Neural cell (in vitro differentiated cells): ENCODE measurements around the gene PHACTR1. TPM values are rescaled to one million over a fixed set of nuclear protein-coding genes. Genes with fewer than 3 reads are reported as not detected.

Source experiments
- H2AFZ ChIP-seq: fragments of 200-600, 300-800 bp; sonication (generic), shearing (Covaris generic); 2 replicates; pipeline ENCODE4 v1.6.0; 2014; ENCODE audit warnings: low read depth, mild to moderate bottlenecking, antibody characterized with exemption, low read length, moderate library complexity
- H3F3A ChIP-seq: fragments of 200-600 bp; shearing (Covaris generic); 2 replicates; pipeline ENCODE4 v1.6.1; 2016; ENCODE audit warnings: mild to moderate bottlenecking, moderate library complexity, mixed read lengths, antibody characterized with exemption, low read length; ENCODE audit not compliant: insufficient read depth, poor library complexity, severe bottlenecking
- H3K27ac ChIP-seq: fragments of 200-600, 300-800 bp; sonication (generic), shearing (Covaris generic); 2 replicates; pipeline ENCODE4 v1.5.1; 2014; ENCODE audit warnings: mild to moderate bottlenecking, low read length, moderate library complexity
- H3K27me3 ChIP-seq: fragments of 300-800, 200-600 bp; sonication (generic), shearing (Covaris generic); 2 replicates; pipeline ENCODE4 v1.6.0; 2014; ENCODE audit warnings: mild to moderate bottlenecking, low read depth, low read length, moderate library complexity; ENCODE audit not compliant: insufficient read depth
- H3K36me3 ChIP-seq: fragments of 300-800, 200-600 bp; sonication (generic), shearing (Covaris generic); 2 replicates; pipeline ENCODE4 v1.5.1; 2014; ENCODE audit warnings: mild to moderate bottlenecking, antibody characterized with exemption, low read length, moderate library complexity; ENCODE audit not compliant: insufficient read depth
- H3K4me2 ChIP-seq: fragments of 300-800, 200-600 bp; sonication (generic), shearing (Covaris generic); 2 replicates; pipeline ENCODE4 v1.6.0; 2014; ENCODE audit warnings: mild to moderate bottlenecking, low read length
- H3K4me3 ChIP-seq: fragments of 300-800, 200-600 bp; sonication (generic), shearing (Covaris generic); 2 replicates; pipeline ENCODE4 v1.5.1; 2014; ENCODE audit warnings: mild to moderate bottlenecking, low read length, moderate library complexity
- H3K79me2 ChIP-seq: fragments of 200-600 bp; shearing (Covaris generic); replicated peaks from 2 replicates; pipeline ENCODE4 v1.6.0; 2014; ENCODE audit warnings: mild to moderate bottlenecking, low read length, moderate library complexity; ENCODE audit not compliant: insufficient read depth
- H3K9ac ChIP-seq: fragments of 300-800, 200-600 bp; sonication (generic), shearing (Covaris generic); 2 replicates; pipeline ENCODE4 v1.6.1; 2016; ENCODE audit warnings: mild to moderate bottlenecking, low read length, mixed read lengths
- H3K9me2 ChIP-seq: fragments of 200-600 bp; shearing (Covaris generic); 2 replicates; pipeline ENCODE4 v1.6.1; 2016; ENCODE audit warnings: mild to moderate bottlenecking, low read length, mixed read lengths; ENCODE audit not compliant: insufficient read depth
- H3K9me3 ChIP-seq: fragments of 200-600, 300-800 bp; sonication (generic), shearing (Covaris generic); 2 replicates; pipeline ENCODE4 v1.6.1; 2016; ENCODE audit warnings: mild to moderate bottlenecking, mixed run types, low read length, moderate library complexity, mixed read lengths
- H4K20me1 ChIP-seq: fragments of 200-600 bp; shearing (Covaris generic); 2 replicates; pipeline ENCODE4 v1.6.1; 2016; ENCODE audit warnings: mild to moderate bottlenecking, mixed run types; ENCODE audit not compliant: insufficient read depth
- CTCF ChIP-seq: fragments of 450-650 bp; IDR thresholded peaks from 2 replicates; pipeline ENCODE4 v1.5.1; 2014; ENCODE audit warnings: antibody characterized with exemption, mild to moderate bottlenecking, moderate library complexity; ENCODE audit not compliant: poor library complexity, severe bottlenecking
- EP300 ChIP-seq: fragments of 450-650 bp; conservative IDR thresholded peaks from 2 replicates; pipeline ENCODE4 v1.6.1; 2014; ENCODE audit warnings: antibody characterized with exemption, mild to moderate bottlenecking, moderate library complexity; ENCODE audit not compliant: poor library complexity, severe bottlenecking
- EZH2 ChIP-seq: fragments of 200-600, 300-800 bp; shearing (Covaris generic), sonication (generic); IDR thresholded peaks from 2 replicates; pipeline ENCODE4 v1.6.1; 2014; ENCODE audit warnings: antibody characterized with exemption, low read length, borderline replicate concordance, mild to moderate bottlenecking; ENCODE audit not compliant: insufficient read depth, poor library complexity, severe bottlenecking
- MXI1 ChIP-seq: fragments of 450-650 bp; conservative IDR thresholded peaks from 2 replicates; pipeline ENCODE4 v1.6.1; 2014; ENCODE audit warnings: antibody characterized with exemption, mild to moderate bottlenecking; ENCODE audit not compliant: poor library complexity, severe bottlenecking
- POLR2AphosphoS5 ChIP-seq: IDR thresholded peaks from 2 replicates; pipeline ENCODE4 v1.6.1; 2012
- RAD21 ChIP-seq: fragments of 450-650 bp; conservative IDR thresholded peaks from 2 replicates; pipeline ENCODE4 v1.6.1; 2014; ENCODE audit warnings: antibody characterized with exemption, mild to moderate bottlenecking, moderate library complexity
- REST ChIP-seq: IDR thresholded peaks from 2 replicates; pipeline ENCODE4 v1.6.1; 2012; ENCODE audit warnings: borderline replicate concordance
- SMC3 ChIP-seq: fragments of 450-650 bp; conservative IDR thresholded peaks from 2 replicates; pipeline ENCODE4 v1.6.1; 2014; ENCODE audit warnings: antibody characterized with exemption, mild to moderate bottlenecking, moderate library complexity; ENCODE audit not compliant: poor library complexity
- TAF1 ChIP-seq: IDR thresholded peaks from 2 replicates; pipeline ENCODE4 v1.6.1; 2012; ENCODE audit warnings: low read depth
- polyA plus RNA-seq: library from polyadenylated mRNA; depleted of rRNA; stranded (reverse); fragments of >200 nt; gene quantifications from 2 replicates; pipeline ENCODE4 v1.2.3, GENCODE V29; 2014

Gene PHACTR1
- polyA plus RNA-seq, 1 donor from 2014 or later = 7.8 TPM

- no peaks in the 10 kb centered on the region for H3K9me3 ChIP-seq
- no peak overlapping the region for H3K27ac ChIP-seq
- H3K4me2 ChIP-seq = no peak overlapping the region
These were observed 96.8 kb downstream of the PHACTR1 start for GRCh38 chr6:12813321-12813720.

GRCh38 chr6:12814015-12814414 lies 97.4 kb downstream of the PHACTR1 start:
- Histone ChIP-seq H3K9me2 (no peaks in the 10 kb centered on the region), H3K36me3 (no peaks in the 10 kb centered on the region), H3K79me2 (no peaks in the 10 kb centered on the region), H2AFZ (no peak overlapping the region), H3K4me3 (no peak overlapping the region), H3F3A (no peaks in the 10 kb centered on the region), H4K20me1 (no peaks in the 10 kb centered on the region), H3K9ac (no peak overlapping the region), H3K4me2 (no peak overlapping the region), H3K9me3 (no peaks in the 10 kb centered on the region), H3K27ac (no peak overlapping the region), H3K27me3 (no peaks in the 10 kb centered on the region)
- TF ChIP-seq REST (no peak), MXI1 (no peak), RAD21 (no peak), EP300 (no peak), SMC3 (no peak), POLR2AphosphoS5 (no peak), EZH2 (no peak), TAF1 (no peak)

More at GRCh38 chr6:12813321-12813720, 96.8 kb downstream of the PHACTR1 start:
- Histone ChIP-seq H3K27me3 (no peaks in the 10 kb centered on the region), H3K9ac (no peak overlapping the region), H4K20me1 (no peaks in the 10 kb centered on the region), H3K36me3 (no peaks in the 10 kb centered on the region), H2AFZ (no peak overlapping the region), H3K4me3 (no peak overlapping the region), H3K79me2 (no peaks in the 10 kb centered on the region), H3F3A (no peaks in the 10 kb centered on the region), H3K9me2 (no peaks in the 10 kb centered on the region)
- TF ChIP-seq MXI1 = no peak
- no peak for TF ChIP-seq EP300
- no peak for TF ChIP-seq SMC3
- no peak for TF ChIP-seq POLR2AphosphoS5

- Histone ChIP-seq H3K9ac (no peak overlapping the region), H3K9me2 (no peaks in the 10 kb centered on the region), H2AFZ (no peak overlapping the region), H3K79me2 (no peaks in the 10 kb centered on the region), H3K4me3 (no peak overlapping the region), H3F3A (no peaks in the 10 kb centered on the region), H3K9me3 (no peaks in the 10 kb centered on the region), H3K36me3 (no peaks in the 10 kb centered on the region), H3K4me2 (no peak overlapping the region), H3K27ac (no peak overlapping the region), H4K20me1 (no peaks in the 10 kb centered on the region), H3K27me3 (no peaks in the 10 kb centered on the region)
- no peak for TF ChIP-seq POLR2AphosphoS5
- TF ChIP-seq EP300 = no peak
- no peak for TF ChIP-seq CTCF
- no peak for TF ChIP-seq EZH2
- TF ChIP-seq TAF1 = no peak
- no peak for TF ChIP-seq REST
- TF ChIP-seq RAD21 = no peak
- no peak for TF ChIP-seq SMC3
- no peak for TF ChIP-seq MXI1
These were observed 98.5 kb downstream of the PHACTR1 start for GRCh38 chr6:12815089-12815488.
